Lower leg skin (tissue), 4 donors: ENCODE results near the gene TRMT112. TPM values are rescaled to one million over a fixed set of nuclear protein-coding genes. Genes with fewer than 3 reads are reported as not detected.
A peak's percentile ranks its signal among the peaks of the same experiment; 100 is the strongest.

ENCODE experiments used
- DNase-seq, 2 donors: peaks; one replicate each; pipeline ENCODE4 v3.0.0-alpha.2; 2019; ENCODE audit warnings: low spot score in 2 of 2
- H3K4me3 ChIP-seq: fragments of 200-600 bp; sonication (generic); 2 replicates; pipeline ENCODE4 v1.5.1; 2017; ENCODE audit warnings: mild to moderate bottlenecking, low read depth; ENCODE audit not compliant: poor library complexity, severe bottlenecking
- POLR2A ChIP-seq, 2 donors: fragments of 450-650 bp; IDR thresholded peaks; one replicate each; pipeline ENCODE4 v1.6.1; 2016 to 2017; ENCODE audit warnings: antibody characterized with exemption in 2 of 2, mild to moderate bottlenecking in 1 of 2, moderate library complexity in 1 of 2
- WGBS, 2 donors: methylation state at CpG; one replicate each; pipeline ENCODE4 v1.1.5; 2018; 5-methylcytosine and 5-hydroxymethylcytosine counted together
- intact Hi-C: fragments of 100-400 bp; cut with DNase I; formaldehyde crosslinking; loops from one replicate; pipeline ENCODE4 v1.15.0; 2023; ENCODE audit warnings: low total_unique reads
- total RNA-seq, 4 donors: library from RNA; depleted of rRNA; stranded (reverse); fragments of >200 nt; gene quantifications; one replicate each; pipeline ENCODE4 v1.1.0, GENCODE V29; 2016
- TF ChIP-seq, protein P1 (sequence below), 3 donors: fragments of 450-650 bp; IDR thresholded peaks; one replicate each; pipeline ENCODE4 v1.5.1; 2016; ENCODE audit warnings: antibody characterized with exemption in 3 of 3, mild to moderate bottlenecking in 3 of 3, moderate library complexity in 2 of 3

The TRMT112 gene
- total RNA-seq, 4 donors from 2014 or later: 199 to 356 (median 255) TPM

DNA sequence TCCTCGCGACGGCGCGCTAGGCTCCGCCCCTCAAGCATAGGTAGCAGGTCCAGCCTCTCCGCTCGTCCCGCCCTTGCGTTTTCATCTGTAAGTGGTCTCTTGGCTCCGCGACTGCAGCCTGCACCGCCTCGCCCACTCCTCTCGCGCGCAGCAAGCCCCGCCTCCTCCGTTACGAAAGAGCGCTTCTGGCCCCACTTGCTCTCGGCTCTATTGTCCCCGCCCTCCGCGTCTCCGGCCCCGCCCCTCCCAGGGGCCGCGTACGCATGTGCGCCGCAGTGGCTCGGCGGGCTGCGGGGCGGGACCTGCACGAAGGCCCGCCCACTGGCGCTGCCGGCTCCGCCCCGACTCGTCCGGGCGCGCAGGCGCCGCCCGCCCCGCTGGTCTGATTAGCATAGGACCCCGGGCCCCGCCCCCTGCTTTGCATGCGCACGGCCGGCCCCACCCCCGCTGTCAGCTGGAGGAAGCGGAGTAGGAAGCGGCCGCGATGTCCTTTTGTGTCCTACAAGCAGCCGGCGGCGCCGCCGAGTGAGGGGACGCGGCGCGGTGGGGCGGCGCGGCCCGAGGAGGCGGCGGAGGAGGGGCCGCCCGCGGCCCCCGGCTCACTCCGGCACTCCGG lies 12.2 kb downstream of the TRMT112 start, which contains the start of gene ESRRA:
ESRRA (plus strand) TSS at position 450 of the 616 bp plus-strand sequence. CDS start 1,656 bp downstream, outside the sequence.
- intact Hi-C loops: no loop called here
- WGBS, 2 donors: 1% methylated on average over 33 of the region's 81 CpGs
- peak within 1 kb of the TSS; percentile 72 for H3K4me3 ChIP-seq
- DNase-seq: peak; percentile 99 to 100
- no peak for TF ChIP-seq POLR2A (IDR thresholded peaks at IDR 0.05)
- TF ChIP-seq, protein P1, sequence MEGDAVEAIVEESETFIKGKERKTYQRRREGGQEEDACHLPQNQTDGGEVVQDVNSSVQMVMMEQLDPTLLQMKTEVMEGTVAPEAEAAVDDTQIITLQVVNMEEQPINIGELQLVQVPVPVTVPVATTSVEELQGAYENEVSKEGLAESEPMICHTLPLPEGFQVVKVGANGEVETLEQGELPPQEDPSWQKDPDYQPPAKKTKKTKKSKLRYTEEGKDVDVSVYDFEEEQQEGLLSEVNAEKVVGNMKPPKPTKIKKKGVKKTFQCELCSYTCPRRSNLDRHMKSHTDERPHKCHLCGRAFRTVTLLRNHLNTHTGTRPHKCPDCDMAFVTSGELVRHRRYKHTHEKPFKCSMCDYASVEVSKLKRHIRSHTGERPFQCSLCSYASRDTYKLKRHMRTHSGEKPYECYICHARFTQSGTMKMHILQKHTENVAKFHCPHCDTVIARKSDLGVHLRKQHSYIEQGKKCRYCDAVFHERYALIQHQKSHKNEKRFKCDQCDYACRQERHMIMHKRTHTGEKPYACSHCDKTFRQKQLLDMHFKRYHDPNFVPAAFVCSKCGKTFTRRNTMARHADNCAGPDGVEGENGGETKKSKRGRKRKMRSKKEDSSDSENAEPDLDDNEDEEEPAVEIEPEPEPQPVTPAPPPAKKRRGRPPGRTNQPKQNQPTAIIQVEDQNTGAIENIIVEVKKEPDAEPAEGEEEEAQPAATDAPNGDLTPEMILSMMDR (IDR thresholded peaks at IDR 0.05): no peak

DNA sequence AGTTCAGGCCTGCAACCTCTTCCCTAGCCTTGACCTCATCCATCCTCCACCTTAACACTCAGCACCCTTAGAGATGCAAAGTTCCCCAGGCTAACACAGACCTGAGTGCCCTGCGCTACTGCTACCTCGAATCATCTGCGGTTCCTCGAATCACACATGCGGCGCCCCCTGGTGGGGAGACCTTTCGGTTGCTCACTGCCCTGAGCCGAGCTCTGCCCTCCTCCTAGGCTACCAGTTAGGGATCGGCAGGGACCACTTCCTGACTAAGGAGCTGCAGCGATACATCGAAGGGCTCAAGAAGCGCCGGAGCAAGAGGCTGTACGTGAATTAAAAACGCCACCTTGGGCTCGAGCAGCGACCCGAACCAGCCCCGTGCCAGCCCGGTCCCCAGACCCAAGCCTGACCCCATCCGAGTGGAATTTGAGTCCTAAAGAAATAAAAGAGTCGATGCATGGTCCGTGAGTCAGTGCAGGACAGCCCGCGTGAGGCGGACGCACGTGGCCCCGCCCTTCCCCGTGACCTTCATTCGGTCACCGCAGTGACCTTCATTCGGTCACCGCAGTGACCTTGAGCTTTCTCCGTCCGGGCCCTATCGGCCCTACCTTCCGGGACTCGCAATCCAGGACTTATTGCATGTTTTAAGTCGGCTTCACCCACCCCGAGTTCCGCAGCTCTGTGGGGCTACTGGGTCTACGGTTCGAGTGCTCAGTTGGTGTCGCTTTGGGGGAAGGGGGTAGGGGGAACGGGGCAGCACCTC lies 12.9 kb downstream of the TRMT112 start:
- peak; percentile 92 to 99 for DNase-seq
- WGBS, 2 donors: 0 to 1% methylated on average over 39 to 46 of the region's 46 CpGs
- no peak for TF ChIP-seq POLR2A (IDR thresholded peaks at IDR 0.05)
- TF ChIP-seq, protein P1 (IDR thresholded peaks at IDR 0.05): peak in 1 of 3 donors; percentile 79
- H3K4me3 ChIP-seq: peak overlapping the region; percentile 25
- intact Hi-C loops: loop anchor here (5.0 kb wide), 1 partner anchor 97 kb away; the partner anchor contains the start of gene FERMT3

DNA sequence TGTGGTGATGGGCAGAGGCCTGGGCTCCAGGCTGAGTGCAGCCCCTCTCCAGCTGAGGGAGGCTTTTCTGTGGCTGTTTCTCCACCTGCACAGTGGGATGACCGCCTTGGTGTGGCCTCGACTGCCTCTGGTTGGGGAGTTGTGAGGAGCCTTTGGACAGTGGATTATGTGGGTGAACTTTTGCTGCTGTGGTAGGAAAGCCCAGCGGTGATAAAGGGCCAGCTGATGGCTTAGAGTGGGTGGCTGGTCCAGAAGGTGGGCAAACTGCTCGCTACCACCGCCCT lies 13.4 kb downstream of the TRMT112 start:
- no peak for TF ChIP-seq POLR2A (IDR thresholded peaks at IDR 0.05)
- TF ChIP-seq, protein P1 (IDR thresholded peaks at IDR 0.05): no peak
- DNase-seq: no peak
- WGBS, 2 donors: 54 to 62% methylated on average over 5 of the region's 5 CpGs
- no peak overlapping the region for H3K4me3 ChIP-seq
- intact Hi-C loops: loop anchor here (5.0 kb wide), 1 partner anchor 97 kb away; the partner anchor contains the start of gene FERMT3

DNA sequence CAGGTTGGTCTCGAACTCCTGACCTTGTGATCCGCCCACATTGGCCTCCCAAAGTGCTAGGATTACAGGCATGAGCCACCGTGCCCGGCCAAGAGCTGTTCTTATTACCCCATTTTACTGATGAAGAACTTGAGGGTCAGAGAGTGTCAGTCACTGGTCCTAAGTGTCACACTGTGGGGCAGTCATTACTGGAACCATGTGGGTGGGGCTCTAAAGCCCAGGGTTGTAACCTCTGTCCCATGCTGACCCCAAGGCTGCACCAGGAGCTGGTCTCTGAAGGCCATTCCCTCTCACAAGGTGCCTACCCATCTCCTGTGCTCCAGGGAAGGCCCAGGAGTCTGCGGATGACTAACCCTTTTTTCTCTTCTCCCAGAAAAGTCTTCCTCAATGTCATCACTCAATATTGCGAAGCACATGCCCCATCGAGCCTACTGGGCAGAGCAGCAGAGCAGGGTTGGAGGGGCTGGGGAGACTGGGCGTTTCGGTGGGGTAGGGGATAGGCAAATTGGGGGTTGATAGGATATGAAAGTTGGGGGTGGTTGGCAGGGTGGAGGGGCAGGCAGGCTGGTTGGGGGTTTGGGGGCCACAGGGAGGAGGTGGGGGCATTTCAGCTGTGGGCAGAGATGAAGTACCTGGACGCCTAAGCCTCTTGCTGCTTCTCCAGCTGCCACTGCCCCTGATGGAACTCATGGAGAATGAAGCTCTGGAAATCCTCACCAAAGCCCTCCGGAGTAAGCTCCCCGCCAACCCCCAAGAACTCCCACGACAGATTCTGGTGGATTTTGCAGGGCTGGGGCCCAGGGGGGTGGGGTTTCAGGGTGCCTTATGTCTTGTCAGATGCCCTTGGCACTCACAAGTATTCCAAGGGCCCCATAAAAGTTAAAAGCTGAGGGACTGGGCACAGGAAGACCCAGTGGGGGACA lies 14.0 kb downstream of the TRMT112 start:
- intact Hi-C loops: loop anchor here (5.0 kb wide), 1 partner anchor 96 kb away; the partner anchor contains the start of gene FERMT3
- no peak overlapping the region for H3K4me3 ChIP-seq
- no peak for TF ChIP-seq POLR2A (IDR thresholded peaks at IDR 0.05)
- TF ChIP-seq, protein P1 (IDR thresholded peaks at IDR 0.05): no peak
- 76 to 87% methylated on average over 13 of the region's 13 CpGs for WGBS, 2 donors
- DNase-seq: no peak

DNA sequence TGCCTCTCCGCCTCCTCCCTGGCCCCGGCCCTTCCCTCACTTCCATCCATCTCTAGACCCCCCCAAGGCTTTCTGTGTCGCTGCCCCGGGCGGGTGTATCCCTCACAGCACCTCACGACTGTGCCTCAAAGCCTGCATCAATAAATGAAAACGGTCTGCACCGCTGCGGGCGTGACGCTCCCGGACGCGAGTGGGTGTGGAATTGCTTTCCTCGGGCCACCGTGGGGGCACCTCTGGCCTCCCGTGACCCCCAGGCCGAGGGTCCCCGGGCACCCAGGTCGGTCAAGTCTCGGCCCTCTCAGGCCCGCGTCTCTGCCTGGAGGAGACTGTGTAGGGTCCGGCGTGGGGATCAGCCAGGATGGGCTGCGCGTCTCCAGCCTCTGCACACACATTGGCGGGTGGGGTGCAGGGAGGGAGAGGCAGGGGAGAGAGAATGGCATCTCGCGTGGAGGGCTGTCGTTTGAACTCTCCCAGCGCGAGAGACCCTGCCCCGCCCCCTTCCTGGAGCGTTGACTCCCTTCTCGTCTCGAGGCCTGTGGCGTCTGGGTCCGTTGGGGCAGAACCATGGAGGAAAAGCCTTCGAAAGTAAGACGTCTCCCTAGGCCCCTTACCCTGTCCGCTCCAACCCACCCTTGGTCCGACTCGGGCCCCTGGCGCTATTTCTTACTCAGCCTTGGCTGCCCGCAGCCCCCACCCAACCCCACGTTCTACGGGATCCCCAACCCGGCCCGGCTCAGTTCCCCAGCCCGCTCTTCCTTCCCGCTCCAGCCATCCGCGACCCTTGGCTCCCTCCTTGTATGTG lies 17.3 kb downstream of the TRMT112 start, which contains the start of gene CATSPERZ:
CATSPERZ (plus strand) TSS at position 512 of the 802 bp plus-strand sequence; CDS start at position 565, 53 bp downstream.
- DNase-seq: no peak
- 6 to 8% methylated on average over 29 to 49 of the region's 54 CpGs for WGBS, 2 donors
- TF ChIP-seq POLR2A (IDR thresholded peaks at IDR 0.05): no peak
- TF ChIP-seq, protein P1 (IDR thresholded peaks at IDR 0.05): no peak
- intact Hi-C loops: loop anchor here (5.0 kb wide), 1 partner anchor 93 kb away; the partner anchor contains the start of gene FERMT3
- no peak within 1 kb of the TSS for H3K4me3 ChIP-seq
